GM19438 (cell line): ENCODE data around the gene SMYD3.
"Not testable (repeated sequence)": the region's sequence is repeated elsewhere in the genome, so short reads cannot be mapped to it uniquely, and the experiment has no call there.

ENCODE experiments used
- ATAC-seq: cut with Tn5 transposase; IDR thresholded peaks from one replicate; pipeline ENCODE4 v1.9.1; 2021; ENCODE audit warnings: low read depth; ENCODE audit not compliant: unreplicated experiment

SMYD3 gene

GRCh38 chr1:245771511-245772281 lies 735.4 kb downstream of the SMYD3 start:
- no peak for ATAC-seq

DNA sequence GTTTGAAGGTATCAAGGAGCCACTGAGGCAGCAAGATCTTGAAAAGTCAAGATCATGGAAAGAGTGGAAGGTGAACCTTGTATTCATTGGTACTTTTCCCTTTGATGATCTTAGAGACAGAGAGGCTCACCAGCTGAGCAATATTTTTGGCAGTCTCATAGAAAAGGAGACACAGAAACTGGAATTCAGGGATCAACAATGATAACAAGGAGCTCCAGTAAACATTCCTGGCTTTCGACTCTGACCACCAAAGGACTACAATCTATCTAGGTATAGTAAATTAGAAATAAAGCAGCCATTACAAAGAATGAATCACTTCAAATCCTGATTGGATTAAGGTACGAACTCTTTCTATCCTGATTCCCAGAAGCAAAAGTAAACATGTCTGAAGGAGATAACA lies 736.9 kb downstream of the SMYD3 start:
- no peak for ATAC-seq

- no peak for ATAC-seq
Observed at GRCh38 chr1:245768596-245768995, 738.5 kb downstream of the SMYD3 start.

DNA sequence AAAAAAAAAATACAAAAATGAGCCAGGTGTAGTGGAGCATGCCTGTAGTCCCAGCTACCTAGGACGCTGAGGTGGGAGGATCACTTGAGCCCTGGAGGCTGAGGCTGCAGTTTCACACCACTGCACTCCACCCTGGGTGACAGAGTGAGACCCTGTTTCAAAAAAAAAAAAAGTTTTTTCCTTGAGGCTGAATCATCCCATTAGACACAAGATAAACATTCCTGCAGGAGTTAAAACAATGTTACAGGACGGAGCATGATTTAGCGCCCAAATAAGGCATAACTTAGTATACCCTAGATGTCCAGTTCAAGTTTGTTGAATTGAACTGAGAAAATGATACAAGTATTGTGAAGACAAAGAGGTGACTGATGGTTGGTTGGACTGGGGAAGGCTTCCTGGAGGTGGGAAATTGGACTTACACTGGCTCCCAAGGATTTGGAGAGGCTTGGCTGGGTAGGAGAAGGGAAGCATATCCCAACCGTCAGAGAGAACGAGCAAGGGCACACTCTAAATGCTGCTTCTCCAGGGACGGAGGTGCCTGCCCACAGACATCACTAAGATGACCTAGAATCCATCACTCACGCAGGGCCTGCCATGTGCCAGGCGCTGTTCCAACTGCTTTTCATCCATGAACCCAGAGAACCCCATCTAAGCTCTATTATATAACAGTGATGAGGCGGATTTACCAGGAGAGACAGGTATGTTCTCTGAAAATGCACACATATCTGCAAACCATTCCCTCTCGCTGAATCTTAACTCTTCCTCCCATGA lies 741.7 kb downstream of the SMYD3 start:
- no peak for ATAC-seq

- no peak for ATAC-seq
Observed at GRCh38 chr1:245763873-245764331, 743.2 kb downstream of the SMYD3 start.

DNA sequence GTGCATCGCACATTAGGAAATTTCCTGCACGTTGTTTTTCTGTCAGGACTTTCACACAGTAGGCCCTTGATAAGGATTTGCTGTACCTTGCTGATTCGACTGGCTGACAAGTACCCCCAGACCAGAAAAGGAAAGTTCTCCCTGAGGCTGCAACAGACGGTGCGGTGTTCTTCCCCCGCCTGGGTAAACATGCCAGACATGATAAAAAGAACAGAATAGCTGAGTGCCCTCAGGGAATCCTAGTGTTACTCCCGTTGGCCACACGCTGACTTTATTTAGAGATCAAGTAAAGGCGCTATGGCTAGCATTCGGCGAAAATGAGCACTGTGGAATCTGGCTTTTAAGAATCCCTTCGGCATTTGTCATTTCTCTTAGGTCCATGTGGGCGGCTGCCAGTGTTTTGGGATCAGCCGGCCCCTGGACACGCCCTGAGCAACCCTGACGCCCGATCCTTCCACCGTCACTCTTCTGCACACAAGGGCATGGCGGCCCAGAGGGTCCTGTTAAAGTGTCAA lies 744.6 kb downstream of the SMYD3 start:
- no peak for ATAC-seq

DNA sequence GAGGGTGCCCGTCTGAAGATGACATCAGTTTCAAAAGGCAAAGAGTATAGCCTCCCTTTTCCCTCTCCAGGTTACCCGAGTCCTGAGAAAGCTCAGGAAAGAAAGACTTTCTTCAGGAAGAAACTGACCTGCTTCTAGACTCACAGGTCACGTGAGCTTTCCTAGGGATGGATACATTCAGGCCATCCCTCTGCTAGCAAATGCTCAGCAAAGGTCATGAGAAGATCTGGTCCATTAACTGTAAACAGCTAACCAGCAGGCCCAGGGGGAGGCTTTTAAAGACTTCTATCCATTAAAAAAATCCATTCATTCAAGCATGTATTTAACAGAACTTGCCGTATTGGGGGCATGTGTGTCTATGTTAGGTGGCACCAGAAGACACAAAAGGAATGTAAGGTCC lies 746.8 kb downstream of the SMYD3 start:
- ATAC-seq, result no peak

GRCh38 chr1:245754463-245754961 lies 752.6 kb downstream of the SMYD3 start:
- no peak for ATAC-seq

DNA sequence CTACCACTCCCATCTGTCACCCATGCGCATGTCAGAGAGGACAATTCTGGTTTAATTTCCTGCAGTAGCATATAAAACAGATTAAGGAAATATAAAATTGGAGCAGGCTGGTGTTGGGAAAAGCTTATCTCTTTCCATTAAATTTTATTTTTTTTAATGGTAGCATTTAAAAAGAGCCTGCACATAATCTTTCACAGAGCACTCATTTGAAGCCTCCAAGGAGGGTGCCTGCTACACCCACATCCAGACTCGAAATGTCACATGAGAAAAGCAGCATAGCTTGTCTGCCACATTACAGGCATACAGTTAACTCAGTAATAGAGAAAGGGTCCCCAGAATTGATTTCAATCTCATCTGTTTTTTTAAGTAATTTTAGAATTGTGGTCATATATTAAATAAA lies 753.3 kb downstream of the SMYD3 start:
- no peak for ATAC-seq

DNA sequence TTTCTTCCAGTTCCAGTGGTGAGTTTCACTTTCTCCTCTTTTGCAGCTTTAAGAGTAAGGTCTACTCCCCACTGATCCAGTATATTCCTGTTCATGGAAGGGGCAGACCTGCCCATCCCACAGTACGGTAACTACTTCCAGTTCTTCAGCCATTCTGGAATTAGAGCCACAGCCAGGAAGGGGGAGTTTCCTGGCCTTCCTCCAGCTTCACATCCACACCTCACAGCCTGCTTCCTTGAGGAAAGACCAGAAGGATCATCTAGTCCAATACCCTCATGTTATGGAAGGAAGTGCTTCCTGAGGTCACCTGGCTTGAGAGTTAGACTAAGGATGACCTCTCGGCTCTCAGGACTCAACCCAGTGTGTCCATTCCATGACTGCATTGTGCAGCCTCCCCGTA lies 754.5 kb downstream of the SMYD3 start:
- no peak for ATAC-seq

DNA sequence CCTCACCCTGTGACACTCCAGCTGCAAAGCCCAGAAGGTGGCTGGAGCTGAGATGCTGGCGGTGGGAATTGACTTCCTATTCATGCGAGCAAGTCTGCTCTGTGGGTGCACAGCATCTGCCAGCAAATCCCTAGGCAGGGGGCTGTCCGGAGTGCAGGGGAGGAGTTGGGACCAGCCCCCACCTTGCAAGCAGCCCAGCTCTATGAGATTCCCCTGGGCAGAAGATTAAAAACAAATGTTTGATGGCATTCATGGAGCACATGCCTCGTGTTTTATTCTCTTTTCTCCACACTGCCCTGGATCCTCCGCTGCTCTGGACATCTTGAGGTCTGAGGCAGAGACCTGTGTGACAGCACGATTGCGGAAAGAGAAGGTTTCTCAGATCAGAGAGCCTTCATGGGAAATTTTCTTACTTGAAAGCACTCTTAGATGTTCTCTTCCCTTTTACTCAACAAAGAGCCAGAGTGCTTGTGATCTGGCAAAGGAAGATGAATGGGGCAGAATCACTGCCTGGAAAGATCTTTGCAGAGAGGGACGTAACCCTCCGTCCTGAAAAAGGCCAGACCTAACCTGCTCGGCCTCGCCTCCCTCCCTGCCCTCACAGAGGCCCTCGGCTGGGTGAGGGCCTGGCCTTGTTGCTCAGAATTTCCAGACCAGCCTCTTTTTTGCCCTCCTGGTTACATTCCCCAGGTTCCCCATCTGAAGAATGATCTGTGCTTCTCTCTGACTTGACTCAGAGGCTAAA lies 755.2 kb downstream of the SMYD3 start:
- ATAC-seq, result no peak

- ATAC-seq, result no peak
Observed at GRCh38 chr1:245751116-245751515, 756.0 kb downstream of the SMYD3 start.

GRCh38 chr1:245750261-245750660 lies 756.8 kb downstream of the SMYD3 start:
- ATAC-seq, result no peak

GRCh38 chr1:245749053-245749452 lies 758.0 kb downstream of the SMYD3 start:
- ATAC-seq, result no peak

- ATAC-seq, result no peak
Observed at GRCh38 chr1:245748646-245749045, 758.4 kb downstream of the SMYD3 start.

DNA sequence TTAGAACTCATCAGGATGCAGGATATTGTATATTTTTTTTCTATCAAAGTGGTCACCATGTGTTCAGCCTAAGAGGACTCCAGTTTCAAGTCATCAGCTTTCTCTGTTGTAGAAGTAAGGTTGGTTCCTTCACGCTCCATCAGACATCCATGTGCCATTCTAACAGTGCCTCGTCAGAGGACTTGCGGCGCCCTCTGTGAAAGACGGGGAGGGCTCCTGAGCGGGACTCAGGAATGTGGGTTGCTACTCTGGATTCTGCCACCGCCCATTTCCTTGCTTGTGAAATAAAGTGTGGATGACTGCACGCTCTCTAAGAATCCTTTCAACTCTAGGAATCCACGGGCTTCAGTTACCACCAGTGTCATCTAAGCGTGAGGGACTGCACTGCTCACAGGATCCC lies 758.8 kb downstream of the SMYD3 start:
- ATAC-seq, result no peak

GRCh38 chr1:245742896-245743295 lies 764.2 kb downstream of the SMYD3 start:
- ATAC-seq, result no peak

DNA sequence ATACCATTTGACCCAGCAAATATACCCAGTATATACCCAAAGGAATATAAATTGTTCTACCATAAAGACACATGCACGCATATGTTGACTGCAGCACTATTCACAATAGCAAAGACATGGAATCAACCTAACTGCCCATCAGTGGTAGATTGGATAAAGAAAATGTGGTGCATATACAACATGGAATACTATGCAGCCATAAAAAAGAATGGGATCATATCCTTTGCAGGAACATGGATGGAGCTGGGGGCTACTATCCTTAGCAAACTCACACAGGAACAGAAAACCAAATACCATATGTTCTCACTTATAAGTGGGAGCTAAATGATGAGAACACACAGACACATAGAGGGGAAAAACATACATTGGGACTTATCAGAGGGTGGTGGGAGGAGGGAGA lies 766.7 kb downstream of the SMYD3 start:
- not testable (repeated sequence) for ATAC-seq

GRCh38 chr1:245730801-245731200 lies 776.3 kb downstream of the SMYD3 start:
- no peak for ATAC-seq

DNA sequence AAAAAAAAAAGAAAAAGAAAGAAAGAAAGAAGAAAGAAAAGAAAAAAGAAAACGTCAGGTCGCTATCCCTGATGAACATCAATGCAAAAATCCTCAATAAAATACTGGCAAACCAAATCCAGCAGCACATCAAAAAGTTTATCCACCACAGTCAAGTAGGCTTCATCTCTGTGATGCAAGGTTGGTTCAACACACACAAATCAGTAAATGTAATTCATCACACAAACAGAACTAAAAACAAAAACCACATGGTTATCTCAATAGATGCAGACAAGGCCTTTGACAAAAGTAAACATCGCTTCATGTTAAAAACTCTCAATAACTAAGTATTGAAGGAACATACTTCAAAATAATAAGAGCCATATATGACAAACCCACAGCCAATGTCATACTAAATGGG lies 779.0 kb downstream of the SMYD3 start:
- ATAC-seq, result not testable (repeated sequence)

DNA sequence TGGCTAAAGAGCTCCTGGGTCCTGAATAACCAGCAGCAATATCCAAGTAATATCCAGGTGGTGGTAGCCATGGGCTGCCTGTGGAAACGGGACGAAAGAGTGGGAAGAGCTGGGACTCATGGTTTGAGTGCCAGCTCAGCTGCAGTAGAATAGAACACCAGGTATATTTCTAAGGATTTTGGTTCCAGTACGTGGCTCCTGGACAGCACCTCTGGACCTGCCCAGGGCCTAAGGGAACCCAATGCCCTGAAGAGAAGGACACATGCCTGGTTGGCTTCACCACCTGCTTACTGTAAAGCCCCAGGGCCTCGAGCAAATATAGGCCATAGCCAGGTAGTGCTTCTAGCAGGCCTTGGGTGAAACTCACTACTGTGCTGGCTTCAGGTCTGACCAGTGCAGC lies 785.6 kb downstream of the SMYD3 start:
- ATAC-seq, result no peak
